OCI-M2 (cell line): ENCODE results near the gene SUFU.
A peak's percentile ranks its signal among the peaks of the same experiment; 100 is the strongest.
"Not testable (repeated sequence)": the region's sequence is repeated elsewhere in the genome, so short reads cannot be mapped to it uniquely, and the experiment has no call there.

Source experiments
- DNase-seq: peaks from one replicate; lab custom pipeline; 2025; ENCODE audit not compliant: unreplicated experiment; lab: John Stamatoyannopoulos, UW

Gene SUFU

DNA sequence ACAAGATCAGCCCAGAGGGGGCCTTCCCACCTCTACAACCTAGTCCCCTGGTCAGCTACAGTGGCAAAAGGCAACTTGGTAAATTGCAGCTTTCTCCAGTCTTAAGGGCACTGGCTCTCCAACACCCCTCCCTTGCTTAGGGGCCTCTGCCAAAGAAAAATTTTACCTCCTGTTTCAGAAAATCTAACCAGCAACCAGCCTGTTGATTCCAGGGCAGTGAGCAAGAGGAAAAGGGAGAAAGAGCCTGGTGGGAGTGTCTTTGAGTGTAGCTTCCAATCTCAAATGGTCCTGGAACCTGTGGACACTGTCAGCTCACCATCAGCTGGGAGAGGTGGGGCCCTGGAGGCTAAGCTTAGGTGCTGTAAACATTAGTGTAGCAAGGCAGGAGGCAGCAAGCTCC, 24.1 kb upstream of the SUFU start:
- DNase-seq = no peak

DNA sequence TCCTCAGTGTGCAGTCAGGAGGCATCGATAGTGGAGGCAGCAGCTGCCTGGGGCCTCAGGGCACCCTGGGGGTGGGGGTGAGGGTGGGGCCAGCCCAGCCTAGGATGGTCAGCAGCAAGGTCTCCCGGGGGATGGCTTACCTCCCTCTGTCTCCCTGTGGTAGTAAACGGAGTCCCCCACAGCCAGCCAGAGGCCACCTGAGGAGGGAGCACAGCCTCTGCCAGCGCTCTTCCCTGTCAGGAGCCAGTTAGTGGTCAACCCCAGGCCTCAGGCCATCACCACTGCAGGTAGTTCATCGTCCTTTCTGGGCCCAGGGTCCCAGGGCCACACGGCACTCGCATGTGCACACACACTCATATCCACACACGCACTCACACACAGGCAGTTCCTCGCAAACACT, 23.4 kb upstream of the SUFU start:
- DNase-seq = no peak

DNA sequence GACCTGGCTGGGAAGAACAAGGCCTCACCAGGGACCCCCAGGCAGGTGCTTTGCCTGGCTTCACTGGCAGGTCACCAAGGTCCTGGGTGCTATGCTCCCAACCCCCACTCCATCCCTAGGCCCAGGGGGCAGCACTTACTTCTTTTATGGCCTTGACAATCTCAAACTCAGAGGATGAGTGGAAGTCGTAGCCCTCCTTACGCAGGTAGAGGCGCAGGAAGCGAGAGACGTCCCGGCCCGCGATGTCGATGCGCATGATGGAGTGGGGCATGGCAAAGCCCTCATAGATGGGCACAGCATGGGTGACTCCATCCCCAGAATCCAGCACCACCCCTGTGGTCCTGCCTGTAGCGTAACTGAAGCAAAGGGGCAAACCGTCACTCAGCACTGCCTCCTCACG, 19.8 kb upstream of the SUFU start:
- no peak for DNase-seq

DNA sequence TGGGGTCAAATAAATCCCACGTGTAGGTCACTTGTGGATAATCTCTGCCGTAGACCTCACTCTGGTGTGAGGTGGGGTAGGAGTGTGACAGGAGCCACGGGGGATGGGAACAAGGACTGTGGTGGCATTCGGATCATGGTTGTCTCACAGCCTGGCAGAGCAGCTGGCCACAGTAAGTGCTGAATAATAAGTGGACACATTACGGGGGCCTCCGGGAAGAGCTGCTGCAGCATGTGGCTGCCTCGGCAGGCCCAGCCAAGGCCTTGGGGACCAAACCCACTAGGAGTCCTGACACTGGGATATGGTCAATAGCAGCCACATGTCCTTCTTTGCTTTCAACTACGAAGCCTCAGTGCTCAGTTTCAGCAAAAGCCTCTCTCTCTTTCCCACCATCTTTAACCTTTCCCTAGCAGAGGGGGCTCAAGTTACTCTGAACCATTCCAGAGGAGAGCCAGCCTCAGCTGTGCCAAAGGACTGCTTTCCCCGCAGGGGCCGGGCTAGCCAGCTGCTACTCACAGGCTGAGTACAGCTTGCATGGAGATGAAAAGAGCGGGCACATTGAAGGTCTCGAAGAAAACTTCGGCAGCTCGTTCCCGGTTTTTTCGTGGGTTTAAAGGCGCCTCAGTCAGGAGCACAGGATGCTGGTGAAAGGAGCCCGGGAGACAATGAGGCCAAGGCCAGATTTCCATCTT, 18.5 kb upstream of the SUFU start:
- DNase-seq = no peak

DNA sequence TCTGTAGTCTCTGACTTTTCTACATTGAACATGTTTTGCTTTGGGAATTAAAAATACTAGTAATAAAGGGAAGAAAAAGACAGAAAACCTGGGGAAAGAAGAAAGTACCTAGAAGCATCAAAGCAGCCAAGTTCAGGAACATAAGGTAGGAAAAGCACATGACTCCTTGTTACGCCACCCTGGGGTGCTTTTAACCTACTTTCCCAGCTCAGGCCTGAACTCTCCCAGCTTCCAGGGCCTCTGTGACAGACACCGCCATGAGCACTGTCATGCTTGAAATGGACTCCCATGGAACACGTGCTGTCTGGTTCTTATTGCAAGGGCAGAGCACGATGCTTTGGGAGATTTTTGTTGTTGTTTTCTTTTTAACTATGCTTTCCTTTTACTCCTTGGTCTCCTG, 12.6 kb upstream of the SUFU start:
- DNase-seq = no peak

DNA sequence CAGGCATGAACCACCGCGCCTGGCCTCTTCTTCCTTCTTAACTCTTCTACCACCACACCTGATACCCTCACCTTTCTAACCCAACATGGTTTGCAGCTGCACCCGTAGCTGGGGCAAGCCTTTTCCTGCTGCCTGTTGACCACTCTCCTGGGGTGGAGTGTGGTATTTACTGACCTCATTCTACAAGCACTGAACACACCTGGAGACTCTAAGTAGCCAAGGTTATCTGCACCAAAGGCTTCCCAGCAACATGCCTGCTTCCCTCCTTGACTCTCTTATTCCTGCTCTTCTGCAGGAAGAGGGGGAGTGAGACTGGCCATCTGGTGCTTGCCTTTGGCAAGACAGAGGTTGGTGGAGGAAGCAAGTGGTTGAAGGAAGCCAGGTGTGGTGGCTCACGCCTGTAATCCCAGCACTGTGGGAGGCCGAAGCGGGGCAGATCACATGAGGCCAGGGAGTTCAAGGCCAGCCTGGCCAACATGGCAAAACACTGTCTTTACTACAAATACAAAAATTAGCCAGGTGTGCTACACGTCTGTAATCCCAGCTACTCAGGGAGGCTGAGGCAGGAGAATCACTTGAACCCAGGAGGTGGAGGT, 11.3 kb upstream of the SUFU start:
- DNase-seq = no peak

DNA sequence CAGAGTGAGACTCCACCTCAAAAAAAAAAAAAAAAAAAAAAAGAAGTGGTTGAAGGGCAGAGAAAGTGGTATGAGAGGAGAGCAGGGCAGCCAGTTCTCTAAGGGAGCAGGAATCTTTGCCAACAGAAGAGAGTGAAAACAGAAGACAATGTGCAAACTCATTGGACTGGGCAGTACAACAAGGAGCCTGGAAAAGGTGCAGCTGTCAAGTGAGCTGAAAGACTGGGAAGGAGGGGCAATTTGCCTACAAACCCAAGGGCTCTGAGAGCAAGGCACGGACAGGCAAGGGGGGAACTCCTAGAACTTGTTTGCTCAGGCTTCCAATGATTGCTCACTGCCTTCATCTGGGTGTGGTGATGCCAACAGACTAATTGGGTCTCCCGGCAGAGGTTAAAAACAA, 10.8 kb upstream of the SUFU start:
- no peak for DNase-seq

DNA sequence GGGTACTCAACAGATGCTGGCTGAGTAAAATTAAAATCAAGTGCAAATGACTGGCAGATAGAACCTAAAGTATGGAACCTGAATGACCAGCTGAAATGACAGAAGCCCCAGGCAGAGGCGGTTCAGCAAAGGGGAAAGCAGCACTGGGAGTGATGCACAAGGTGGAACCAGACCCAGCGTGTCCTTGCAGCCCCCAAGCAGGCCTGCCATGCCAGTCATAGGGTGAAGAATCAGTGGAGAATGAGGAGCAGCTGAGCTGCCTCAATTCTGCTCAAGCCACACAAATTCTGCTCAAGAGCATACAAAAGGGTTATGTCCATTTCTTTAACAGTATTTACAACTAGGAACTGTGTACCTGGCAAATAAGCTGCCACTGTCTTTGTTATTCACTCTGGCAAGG, 10.0 kb upstream of the SUFU start:
- DNase-seq = no peak

DNA sequence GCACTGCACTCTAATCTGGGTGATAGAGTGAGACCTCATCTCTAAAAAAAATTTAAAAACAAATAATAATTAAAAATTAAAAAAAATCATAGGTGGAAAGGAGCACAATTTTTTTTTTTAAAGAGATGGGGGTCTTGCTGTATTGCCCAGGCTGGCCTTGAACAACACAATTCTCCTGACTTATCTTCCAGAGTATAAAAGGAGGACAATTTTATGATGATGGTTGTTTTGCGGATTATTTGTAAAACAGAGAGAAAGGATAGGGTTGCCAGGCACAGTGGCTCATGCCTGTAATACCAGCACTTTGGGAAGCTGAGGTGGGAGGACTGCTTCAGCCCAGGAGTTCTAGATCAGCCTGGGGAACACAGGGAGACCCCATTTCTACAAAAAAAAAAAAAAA, 6.2 kb upstream of the SUFU start:
- no peak for DNase-seq

DNA sequence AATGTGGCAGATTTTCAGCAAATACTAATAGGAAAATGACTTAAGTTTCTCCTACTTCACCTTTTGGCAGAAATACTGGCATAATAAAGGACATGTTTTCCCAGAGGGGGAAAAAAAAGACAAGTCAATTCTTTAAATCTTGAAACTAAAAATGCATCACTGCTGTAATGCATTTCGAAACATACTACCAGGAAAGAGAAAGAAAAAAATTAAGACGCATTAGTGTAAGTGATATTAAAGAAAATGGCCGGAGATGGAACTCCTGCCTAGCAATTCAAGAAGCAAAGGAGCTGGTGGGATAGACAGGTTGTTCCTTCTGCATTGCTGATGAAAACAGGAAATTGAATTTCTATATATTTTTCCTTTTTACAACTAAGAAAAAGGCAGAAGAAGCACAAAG, 4.4 kb upstream of the SUFU start:
- DNase-seq = no peak

DNA sequence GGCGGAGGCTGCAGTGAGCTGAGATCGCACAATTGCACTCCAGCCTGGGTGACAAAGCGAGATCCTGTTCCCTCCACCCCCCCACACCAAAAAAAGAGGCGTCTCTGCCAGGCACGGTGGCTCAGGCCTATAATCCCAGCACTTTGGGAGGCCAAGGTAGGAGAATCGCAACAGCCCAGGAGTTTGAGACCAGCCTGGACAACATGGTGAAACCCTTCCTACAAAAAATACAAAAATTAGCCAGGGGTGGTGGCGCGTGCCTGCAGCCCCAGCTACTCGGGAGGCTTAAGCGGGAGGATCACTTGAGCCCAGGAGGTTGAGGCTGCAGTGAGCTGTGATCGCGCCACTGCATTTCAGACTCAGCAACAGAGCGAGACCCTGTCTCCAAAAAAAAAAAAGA, 3.1 kb upstream of the SUFU start:
- DNase-seq = not testable (repeated sequence)

DNA sequence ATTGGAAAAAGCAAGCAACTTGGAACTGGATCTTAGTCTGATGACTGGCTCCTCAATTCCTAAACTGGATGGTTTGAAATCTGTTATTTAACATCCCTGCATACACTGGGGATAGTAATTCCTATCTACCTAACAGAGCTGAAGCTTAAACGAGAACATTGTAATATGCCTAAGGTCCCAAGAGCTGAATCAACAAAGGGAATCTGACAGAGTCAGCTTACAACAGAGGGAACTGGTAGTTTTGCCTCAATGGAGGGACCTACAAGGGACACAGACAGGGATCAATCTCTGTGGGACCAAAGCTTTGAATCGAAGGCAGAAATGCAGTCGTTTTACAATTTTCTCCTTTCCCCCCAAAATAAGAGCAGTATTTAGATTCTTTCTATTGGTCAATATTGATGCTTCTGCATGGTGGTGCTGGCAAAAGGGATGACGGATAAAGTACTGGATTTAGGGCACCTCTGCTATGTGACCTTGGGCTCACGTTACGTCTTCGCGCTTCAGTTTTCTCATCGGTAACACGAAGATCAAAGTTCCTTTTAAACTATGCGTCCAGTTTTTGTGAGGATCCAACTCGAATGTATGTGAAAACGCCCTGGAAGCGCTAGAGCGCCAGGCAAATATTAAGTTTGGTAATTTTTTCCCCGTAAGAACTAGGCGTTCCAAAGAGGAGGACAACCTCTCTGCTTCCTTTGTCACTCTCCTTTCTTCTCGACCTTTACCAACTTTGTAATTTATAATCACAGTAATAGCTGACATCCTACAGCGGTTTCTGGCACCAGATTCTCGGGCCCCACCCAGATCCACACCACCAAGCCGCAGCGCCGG, 2.4 kb upstream of the SUFU start:
- DNase-seq = no peak

DNA sequence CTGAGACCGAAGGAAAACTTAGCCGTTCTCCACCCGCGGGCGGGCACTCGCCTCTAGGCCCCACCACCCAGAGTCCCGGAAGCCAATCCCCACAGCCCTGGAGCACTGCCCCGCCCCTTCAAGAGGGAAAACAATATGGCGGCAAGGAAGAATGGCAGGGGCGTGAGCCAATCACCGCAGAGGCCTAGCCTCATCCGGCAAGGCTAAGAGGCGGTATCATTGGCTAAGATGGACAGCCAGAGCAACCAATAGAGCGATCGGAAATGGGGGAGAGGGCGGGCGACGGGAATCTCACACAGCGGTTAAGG, 1.8 kb upstream of the SUFU start:
- peak; percentile 94 for DNase-seq

DNA sequence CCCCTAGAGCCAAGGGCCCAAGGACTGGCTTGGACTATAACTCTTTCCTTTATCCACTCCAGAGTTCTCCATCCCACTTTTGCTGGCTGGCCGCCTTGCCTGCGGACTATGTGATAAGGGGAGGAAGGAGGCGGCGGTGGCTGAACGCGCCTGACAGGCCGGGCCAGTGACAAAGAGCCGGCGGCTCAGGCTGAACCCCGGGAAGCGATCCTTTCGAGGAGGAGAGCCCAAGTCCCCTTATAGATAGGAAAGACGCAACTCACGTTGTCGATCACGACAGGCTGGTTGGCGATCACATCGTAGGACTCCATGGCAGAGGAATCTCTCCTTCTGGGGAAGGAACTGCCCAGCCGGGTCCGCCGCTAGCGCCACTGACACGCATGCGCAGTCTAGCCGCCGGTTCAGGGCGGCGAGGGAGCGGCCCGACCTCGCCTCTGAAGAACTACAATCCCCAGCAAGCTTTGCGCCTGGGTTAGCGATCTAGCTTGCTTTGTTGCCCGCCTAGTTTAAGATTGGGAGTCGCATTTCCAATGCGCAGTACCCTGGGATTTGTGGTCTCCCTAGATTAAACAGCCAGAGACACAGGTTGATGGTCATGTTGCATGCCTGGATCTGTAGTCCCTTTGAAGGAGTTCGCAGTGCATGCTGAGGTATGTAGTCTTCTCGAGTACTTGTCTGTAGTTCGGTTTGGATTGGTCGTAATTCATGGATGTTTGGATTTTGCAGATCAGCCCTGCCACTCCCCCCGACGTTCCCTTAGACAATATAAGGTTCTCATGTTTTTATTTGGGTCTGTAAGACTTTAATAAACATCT, 1.2 kb upstream of the SUFU start, which contains the start of gene ACTR1A:
Gene ACTR1A (minus strand): TSS at position 376 of the 815 bp plus-strand sequence. CDS start 65 bp downstream, at position 311.
- DNase-seq = peak; percentile 94

DNA sequence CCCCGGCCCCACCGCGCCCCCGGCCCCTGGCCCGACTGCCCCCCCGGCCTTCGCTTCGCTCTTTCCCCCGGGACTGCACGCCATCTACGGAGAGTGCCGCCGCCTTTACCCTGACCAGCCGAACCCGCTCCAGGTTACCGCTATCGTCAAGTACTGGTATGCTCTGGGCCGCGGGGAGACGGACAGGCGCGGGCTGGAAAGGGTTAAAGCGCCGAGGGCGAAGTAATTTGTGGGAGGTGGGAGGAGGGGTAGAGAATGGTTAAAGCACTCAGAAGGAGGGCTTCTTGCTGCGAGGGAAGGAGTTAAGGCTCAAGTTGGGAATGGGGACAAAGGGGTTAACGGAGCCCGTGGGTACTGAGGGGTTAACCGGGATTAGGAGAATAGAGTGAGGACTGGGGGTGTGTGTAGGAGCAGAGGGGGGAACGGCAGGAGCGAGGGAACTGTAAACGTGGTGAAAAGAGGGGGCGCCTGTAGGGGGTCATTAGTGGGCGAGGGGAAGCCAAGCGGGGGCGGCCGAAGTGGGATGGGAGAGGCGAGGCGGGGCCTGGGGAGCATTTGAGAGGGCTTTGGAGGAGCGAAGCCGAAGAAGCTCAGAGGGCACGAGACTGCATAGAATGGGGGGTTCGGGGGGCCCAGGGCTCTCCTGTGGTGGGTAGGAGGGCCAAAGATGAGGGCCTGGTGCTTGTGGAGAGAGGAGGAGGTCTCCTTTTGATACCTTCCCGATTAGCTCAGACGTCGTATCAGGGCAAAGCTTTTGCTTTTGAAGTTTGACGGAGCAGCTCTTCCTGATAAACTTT, 605 bp downstream of the SUFU start:
- peak; percentile 11 for DNase-seq

DNA sequence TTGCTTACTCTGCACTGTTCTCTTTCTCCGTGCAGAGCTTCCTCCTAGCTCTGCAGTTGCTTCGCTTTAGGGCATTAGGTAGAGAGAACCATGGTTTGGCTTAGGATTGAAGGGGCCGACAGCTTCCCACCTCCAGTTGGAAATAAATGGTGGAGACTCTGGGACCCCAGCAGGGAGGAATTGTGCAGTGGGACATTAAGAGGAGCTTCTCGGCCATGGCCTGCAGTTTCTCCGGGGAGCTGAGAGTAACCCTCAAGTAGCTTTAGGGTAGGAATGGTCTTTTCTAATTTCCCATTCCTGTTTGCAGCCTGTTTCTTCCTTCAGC, 1.2 kb downstream of the SUFU start:
- DNase-seq = no peak

DNA sequence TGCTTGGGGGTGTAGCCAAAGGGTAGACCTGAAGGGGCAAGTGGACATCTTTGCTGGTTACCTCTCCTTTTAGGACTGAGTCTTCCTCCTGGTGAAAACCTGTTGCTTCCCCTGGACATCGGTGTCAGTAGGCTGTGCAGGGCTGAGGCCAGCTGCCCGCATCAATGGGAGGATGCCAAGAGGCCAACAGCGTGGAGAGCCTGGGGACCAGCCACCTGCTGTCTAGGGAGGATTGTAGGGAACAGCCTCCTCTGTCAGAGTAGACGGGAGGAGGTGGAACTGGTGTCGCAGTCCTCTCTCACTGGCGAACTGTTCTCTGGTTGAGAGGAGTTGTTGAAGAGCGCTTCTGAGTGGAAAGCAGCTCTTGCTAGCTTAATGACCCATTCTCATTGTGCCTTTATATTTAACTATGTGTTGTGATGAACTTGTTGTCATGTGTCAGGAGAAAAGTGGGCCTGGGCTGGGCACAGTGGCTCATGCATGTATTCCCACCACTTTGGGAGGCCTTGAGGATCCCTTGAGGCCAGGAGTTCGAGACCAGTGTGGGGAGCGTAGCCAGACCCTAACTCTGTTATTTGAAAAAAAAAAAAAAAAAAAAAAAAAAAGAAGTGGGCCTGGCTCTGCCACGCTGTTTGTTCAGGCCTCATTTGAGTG, 1.8 kb downstream of the SUFU start:
- no peak for DNase-seq

DNA sequence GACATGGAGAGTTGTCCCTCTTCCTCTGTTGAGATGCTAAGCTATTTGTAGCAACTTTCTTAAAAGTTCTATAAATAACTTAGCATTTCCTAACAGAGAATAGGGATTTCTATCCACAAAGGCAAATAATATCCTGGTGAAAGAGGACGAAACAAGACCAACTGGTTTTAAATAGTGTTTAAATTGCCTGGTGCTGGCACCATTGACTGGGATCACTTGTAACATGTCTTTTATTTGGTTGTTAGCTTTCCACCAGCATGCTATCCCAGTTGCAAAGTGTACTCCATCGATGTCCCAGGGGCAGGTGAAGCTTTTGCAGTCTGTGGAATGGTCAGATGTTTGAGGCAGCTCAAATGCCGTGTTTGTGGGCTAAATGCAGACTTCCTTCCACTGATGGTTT, 3.7 kb downstream of the SUFU start:
- no peak for DNase-seq

DNA sequence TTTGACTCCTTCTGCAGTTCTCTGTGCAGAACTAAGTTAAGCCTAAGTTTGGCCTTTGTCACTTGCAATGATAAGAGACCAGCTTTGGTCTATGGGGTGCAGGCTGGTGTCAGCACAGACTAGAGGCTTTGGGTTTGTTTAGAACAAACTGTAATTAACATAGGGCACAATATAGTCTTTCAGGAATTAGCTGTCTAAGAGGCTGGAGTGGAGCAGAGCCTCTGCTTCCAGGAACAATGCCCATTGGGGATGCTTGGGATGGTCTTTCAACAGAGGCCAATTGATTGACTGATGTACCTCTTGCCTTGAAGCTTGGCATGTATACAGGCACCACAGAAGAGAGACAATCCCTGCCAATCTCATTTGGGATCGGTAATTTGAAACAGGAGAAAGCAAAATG, 4.7 kb downstream of the SUFU start:
- no peak for DNase-seq

DNA sequence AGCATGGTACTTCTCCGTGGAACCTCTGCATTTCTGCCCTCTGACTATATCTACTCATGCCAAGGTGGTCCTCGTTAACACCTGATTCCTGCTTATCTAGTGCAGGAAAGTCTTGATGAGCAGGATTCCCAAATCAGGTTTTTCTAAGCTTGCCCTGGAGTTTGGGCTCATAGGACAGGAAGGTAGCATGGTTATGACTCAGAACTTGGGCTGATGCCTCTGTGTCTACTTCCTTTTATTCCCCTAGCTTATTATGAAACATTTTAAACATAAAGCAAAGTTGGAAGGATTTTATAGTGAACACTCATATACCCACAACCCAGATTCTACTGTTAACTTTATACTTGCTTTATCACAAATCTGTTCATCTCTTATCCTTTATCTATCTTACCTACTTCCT, 5.6 kb downstream of the SUFU start:
- DNase-seq = no peak
